ENCODE measurements around the gene DTYMK. TPM values are rescaled to one million over a fixed set of nuclear protein-coding genes. Genes with fewer than 3 reads are reported as not detected.

DTYMK gene
- total and polyA plus RNA-seq, 4 donors = 8.4 to 18.5 (median 11.9) TPM

GRCh38 chr2:241701149-241701398, 14.5 kb upstream of the DTYMK start:
- Histone ChIP-seq H3K4me1 (ENCODE audit: control insufficient read depth in 1 of 2, insufficient read depth in 2 of 2, low read length in 2 of 2) (no peaks in the 10 kb centered on the region), H3K4me3 (ENCODE audit: low read length in 2 of 2) (peak overlapping the region in 1 of 2 donors; percentile 77), H3K27me3 (ENCODE audit: control insufficient read depth in 1 of 2, insufficient read depth in 2 of 2, low read length in 1 of 2) (no peaks in the 10 kb centered on the region), H3K36me3 (ENCODE audit: control insufficient read depth in 1 of 2, insufficient read depth in 2 of 2, low read length in 1 of 2) (peaks cover 0 to 7% of the 10 kb centered on the region in 2 donors), H3K9me3 (ENCODE audit: control insufficient read depth, low read length) (no peaks in the 10 kb centered on the region), H3K27ac (ENCODE audit: low read depth in 1 of 2, low read length in 2 of 2) (peak overlapping the region in 1 of 2 donors; percentile 76)
- WGBS, 2 donors = 1% methylated on average over 16 to 17 of the region's 17 CpGs
- ATAC-seq (ENCODE audit: low FRiP score) (no peak), DNase-seq (no peak)
- intact Hi-C loops (cut with DNase I) = loop anchor here in 1 of 2 donors (1.0 kb wide), 1 partner anchor 14 kb away; no protein-coding TSS in a partner anchor

- no peaks in the 10 kb centered on the region for H3K27me3 ChIP-seq (ENCODE audit: control insufficient read depth in 1 of 2, insufficient read depth in 2 of 2, low read length in 1 of 2)
- 92 to 97% methylated on average over 4 of the region's 4 CpGs for WGBS, 2 donors
- intact Hi-C loops (cut with DNase I) = no loop called here
- no peak overlapping the region for H3K27ac ChIP-seq (ENCODE audit: low read depth in 1 of 2, low read length in 2 of 2)
- H3K9me3 ChIP-seq (ENCODE audit: control insufficient read depth, low read length) = no peaks in the 10 kb centered on the region
- DNase-seq (no peak), ATAC-seq (ENCODE audit: low FRiP score) (no peak)
- H3K36me3 ChIP-seq (ENCODE audit: control insufficient read depth in 1 of 2, insufficient read depth in 2 of 2, low read length in 1 of 2) = no peaks in the 10 kb centered on the region
- no peak overlapping the region for H3K4me3 ChIP-seq (ENCODE audit: low read length in 2 of 2)
- no peaks in the 10 kb centered on the region for H3K4me1 ChIP-seq (ENCODE audit: control insufficient read depth in 1 of 2, insufficient read depth in 2 of 2, low read length in 2 of 2)
Measured at GRCh38 chr2:241695651-241696050, 9.0 kb upstream of the DTYMK start.

- DNase-seq (no peak), ATAC-seq (ENCODE audit: low FRiP score) (no peak)
- intact Hi-C loops (cut with DNase I) = no loop called here
- no peaks in the 10 kb centered on the region for H3K27me3 ChIP-seq (ENCODE audit: control insufficient read depth in 1 of 2, insufficient read depth in 2 of 2, low read length in 1 of 2)
- WGBS, 2 donors = 91 to 94% methylated on average over 6 of the region's 6 CpGs
- no peaks in the 10 kb centered on the region for H3K4me1 ChIP-seq (ENCODE audit: control insufficient read depth in 1 of 2, insufficient read depth in 2 of 2, low read length in 2 of 2)
- H3K9me3 ChIP-seq (ENCODE audit: control insufficient read depth, low read length) = no peaks in the 10 kb centered on the region
- no peaks in the 10 kb centered on the region for H3K36me3 ChIP-seq (ENCODE audit: control insufficient read depth in 1 of 2, insufficient read depth in 2 of 2, low read length in 1 of 2)
- H3K4me3 ChIP-seq (ENCODE audit: low read length in 2 of 2) = no peak overlapping the region
- H3K27ac ChIP-seq (ENCODE audit: low read depth in 1 of 2, low read length in 2 of 2) = no peak overlapping the region
Measured at GRCh38 chr2:241692448-241692847, 5.8 kb upstream of the DTYMK start.

GRCh38 chr2:241690202-241690717, 3.6 kb upstream of the DTYMK start:
- Histone ChIP-seq H3K36me3 (ENCODE audit: control insufficient read depth in 1 of 2, insufficient read depth in 2 of 2, low read length in 1 of 2) (no peaks in the 10 kb centered on the region), H3K27me3 (ENCODE audit: control insufficient read depth in 1 of 2, insufficient read depth in 2 of 2, low read length in 1 of 2) (no peaks in the 10 kb centered on the region), H3K4me1 (ENCODE audit: control insufficient read depth in 1 of 2, insufficient read depth in 2 of 2, low read length in 2 of 2) (no peaks in the 10 kb centered on the region), H3K4me3 (ENCODE audit: low read length in 2 of 2) (no peak overlapping the region), H3K9me3 (ENCODE audit: control insufficient read depth, low read length) (no peaks in the 10 kb centered on the region), H3K27ac (ENCODE audit: low read depth in 1 of 2, low read length in 2 of 2) (no peak overlapping the region)
- 80 to 85% methylated on average over 6 of the region's 6 CpGs for WGBS, 2 donors
- no peak for ATAC-seq (ENCODE audit: low FRiP score)
- intact Hi-C loops (cut with DNase I) = no loop called here
- DNase-seq = no peak

GRCh38 chr2:241689306-241689705, 2.7 kb upstream of the DTYMK start:
- Histone ChIP-seq H3K27ac (ENCODE audit: low read depth in 1 of 2, low read length in 2 of 2) (no peak overlapping the region), H3K27me3 (ENCODE audit: control insufficient read depth in 1 of 2, insufficient read depth in 2 of 2, low read length in 1 of 2) (no peaks in the 10 kb centered on the region), H3K4me1 (ENCODE audit: control insufficient read depth in 1 of 2, insufficient read depth in 2 of 2, low read length in 2 of 2) (no peaks in the 10 kb centered on the region), H3K36me3 (ENCODE audit: control insufficient read depth in 1 of 2, insufficient read depth in 2 of 2, low read length in 1 of 2) (no peaks in the 10 kb centered on the region), H3K9me3 (ENCODE audit: control insufficient read depth, low read length) (no peaks in the 10 kb centered on the region), H3K4me3 (ENCODE audit: low read length in 2 of 2) (no peak overlapping the region)
- no peak for DNase-seq
- WGBS, 2 donors = 85 to 87% methylated on average over 10 of the region's 10 CpGs
- intact Hi-C loops (cut with DNase I) = no loop called here
- ATAC-seq (ENCODE audit: low FRiP score) = no peak

GRCh38 chr2:241686324-241686649, 328 bp downstream of the DTYMK start:
- no peaks in the 10 kb centered on the region for H3K36me3 ChIP-seq (ENCODE audit: control insufficient read depth in 1 of 2, insufficient read depth in 2 of 2, low read length in 1 of 2)
- intact Hi-C loops (cut with DNase I) = no loop called here
- peak overlapping the region in 1 of 2 donors; percentile 9 for H3K27ac ChIP-seq (ENCODE audit: low read depth in 1 of 2, low read length in 2 of 2)
- peak; percentile 3 for ATAC-seq (ENCODE audit: low FRiP score)
- no peaks in the 10 kb centered on the region for H3K4me1 ChIP-seq (ENCODE audit: control insufficient read depth in 1 of 2, insufficient read depth in 2 of 2, low read length in 2 of 2)
- no peaks in the 10 kb centered on the region for H3K27me3 ChIP-seq (ENCODE audit: control insufficient read depth in 1 of 2, insufficient read depth in 2 of 2, low read length in 1 of 2)
- 0% methylated on average over 37 of the region's 37 CpGs for WGBS, 2 donors
- H3K9me3 ChIP-seq (ENCODE audit: control insufficient read depth, low read length) = no peaks in the 10 kb centered on the region
- DNase-seq = no peak
- H3K4me3 ChIP-seq (ENCODE audit: low read length in 2 of 2) = peak overlapping the region; percentile 19 to 82

GRCh38 chr2:241680827-241681599, 5.6 kb downstream of the DTYMK start:
- no peaks in the 10 kb centered on the region for H3K4me1 ChIP-seq (ENCODE audit: control insufficient read depth in 1 of 2, insufficient read depth in 2 of 2, low read length in 2 of 2)
- WGBS, 2 donors = 81 to 83% methylated on average over 14 of the region's 14 CpGs
- no peak overlapping the region for H3K27ac ChIP-seq (ENCODE audit: low read depth in 1 of 2, low read length in 2 of 2)
- H3K36me3 ChIP-seq (ENCODE audit: control insufficient read depth in 1 of 2, insufficient read depth in 2 of 2, low read length in 1 of 2) = no peaks in the 10 kb centered on the region
- no peak overlapping the region for H3K4me3 ChIP-seq (ENCODE audit: low read length in 2 of 2)
- ATAC-seq (ENCODE audit: low FRiP score) = no peak
- no peak for DNase-seq
- no peaks in the 10 kb centered on the region for H3K27me3 ChIP-seq (ENCODE audit: control insufficient read depth in 1 of 2, insufficient read depth in 2 of 2, low read length in 1 of 2)
- H3K9me3 ChIP-seq (ENCODE audit: control insufficient read depth, low read length) = no peaks in the 10 kb centered on the region
- intact Hi-C loops (cut with DNase I) = no loop called here

GRCh38 chr2:241680044-241680443, 6.6 kb downstream of the DTYMK start:
- ATAC-seq (ENCODE audit: low FRiP score) = no peak
- 92 to 93% methylated on average over 12 of the region's 12 CpGs for WGBS, 2 donors
- Histone ChIP-seq H3K27me3 (ENCODE audit: control insufficient read depth in 1 of 2, insufficient read depth in 2 of 2, low read length in 1 of 2) (no peaks in the 10 kb centered on the region), H3K4me1 (ENCODE audit: control insufficient read depth in 1 of 2, insufficient read depth in 2 of 2, low read length in 2 of 2) (no peaks in the 10 kb centered on the region), H3K9me3 (ENCODE audit: control insufficient read depth, low read length) (no peaks in the 10 kb centered on the region), H3K27ac (ENCODE audit: low read depth in 1 of 2, low read length in 2 of 2) (no peak overlapping the region), H3K4me3 (ENCODE audit: low read length in 2 of 2) (no peak overlapping the region), H3K36me3 (ENCODE audit: control insufficient read depth in 1 of 2, insufficient read depth in 2 of 2, low read length in 1 of 2) (no peaks in the 10 kb centered on the region)
- intact Hi-C loops (cut with DNase I) = no loop called here
- DNase-seq = no peak

- Histone ChIP-seq H3K27me3 (ENCODE audit: control insufficient read depth in 1 of 2, insufficient read depth in 2 of 2, low read length in 1 of 2) (no peaks in the 10 kb centered on the region), H3K9me3 (ENCODE audit: control insufficient read depth, low read length) (no peaks in the 10 kb centered on the region), H3K27ac (ENCODE audit: low read depth in 1 of 2, low read length in 2 of 2) (no peak overlapping the region), H3K36me3 (ENCODE audit: control insufficient read depth in 1 of 2, insufficient read depth in 2 of 2, low read length in 1 of 2) (no peaks in the 10 kb centered on the region), H3K4me1 (ENCODE audit: control insufficient read depth in 1 of 2, insufficient read depth in 2 of 2, low read length in 2 of 2) (no peaks in the 10 kb centered on the region), H3K4me3 (ENCODE audit: low read length in 2 of 2) (no peak overlapping the region)
- DNase-seq (no peak), ATAC-seq (ENCODE audit: low FRiP score) (no peak)
- 88 to 94% methylated on average over 22 of the region's 22 CpGs for WGBS, 2 donors
- intact Hi-C loops (cut with DNase I) = no loop called here
Measured at GRCh38 chr2:241678784-241679540, 7.7 kb downstream of the DTYMK start.

Data from aorta (tissue), 5 donors.